ENCODE results near the gene NELFA.
"Not testable (repeated sequence)": the region's sequence is repeated elsewhere in the genome, so short reads cannot be mapped to it uniquely, and the experiment has no call there.

The NELFA gene

GRCh38 chr4:1993718-1994516 lies 14.9 kb downstream of the NELFA start:
- DNase-seq = not testable (repeated sequence)

- DNase-seq = no peak
These were observed 15.6 kb downstream of the NELFA start for GRCh38 chr4:1993169-1993516.

GRCh38 chr4:1992468-1993168 lies 16.2 kb downstream of the NELFA start:
- no peak for DNase-seq

- no peak for DNase-seq
These were observed 17.0 kb downstream of the NELFA start for GRCh38 chr4:1991596-1992434.

GRCh38 chr4:1991087-1991486 lies 17.7 kb downstream of the NELFA start:
- no peak for DNase-seq

GRCh38 chr4:1990676-1991075 lies 18.1 kb downstream of the NELFA start:
- no peak for DNase-seq

- DNase-seq = no peak
These were observed 18.5 kb downstream of the NELFA start for GRCh38 chr4:1990348-1990645.

GRCh38 chr4:1989533-1990347 lies 19.0 kb downstream of the NELFA start:
- DNase-seq = no peak

GRCh38 chr4:1988327-1988724 lies 20.4 kb downstream of the NELFA start:
- DNase-seq = no peak

GRCh38 chr4:1987721-1988326 lies 20.9 kb downstream of the NELFA start:
- DNase-seq = no peak

GRCh38 chr4:1987296-1987695 lies 21.5 kb downstream of the NELFA start:
- DNase-seq = no peak

GRCh38 chr4:1986578-1987210 lies 22.1 kb downstream of the NELFA start:
- no peak for DNase-seq

- DNase-seq = no peak
These were observed 22.8 kb downstream of the NELFA start for GRCh38 chr4:1985780-1986577.

GRCh38 chr4:1985294-1985693 lies 23.5 kb downstream of the NELFA start:
- no peak for DNase-seq

GRCh38 chr4:1984406-1985191 lies 24.2 kb downstream of the NELFA start:
- no peak for DNase-seq

GRCh38 chr4:1983846-1984405 lies 24.8 kb downstream of the NELFA start:
- DNase-seq = no peak

GRCh38 chr4:1983053-1983845 lies 25.5 kb downstream of the NELFA start:
- no peak for DNase-seq

GRCh38 chr4:1982124-1983052 lies 26.4 kb downstream of the NELFA start:
- DNase-seq = no peak

All from activated CD8-positive, alpha-beta memory T cell treated with anti-CD3 and anti-CD28 coated beads, Interleukin-2, amount 50 U/mL, for 4 hours (primary cell).